HG03097 (cell line): ENCODE measurements around the gene ARL6IP1.

Experiments
- ATAC-seq: cut with Tn5 transposase; IDR thresholded peaks from one replicate; pipeline ENCODE4 v1.9.1; 2021; ENCODE audit not compliant: unreplicated experiment, low FRiP score

The ARL6IP1 gene

GRCh38 chr16:18801145-18801972, at the start of gene ARL6IP1:
Gene ARL6IP1, minus strand, starts transcription at chr16:18801549. Its CDS starts 83 bp downstream, at chr16:18801466.
- ATAC-seq: peak; percentile 95

- ATAC-seq: no peak
Observed at GRCh38 chr16:18846416-18846815, 45.1 kb upstream of the ARL6IP1 start.

DNA sequence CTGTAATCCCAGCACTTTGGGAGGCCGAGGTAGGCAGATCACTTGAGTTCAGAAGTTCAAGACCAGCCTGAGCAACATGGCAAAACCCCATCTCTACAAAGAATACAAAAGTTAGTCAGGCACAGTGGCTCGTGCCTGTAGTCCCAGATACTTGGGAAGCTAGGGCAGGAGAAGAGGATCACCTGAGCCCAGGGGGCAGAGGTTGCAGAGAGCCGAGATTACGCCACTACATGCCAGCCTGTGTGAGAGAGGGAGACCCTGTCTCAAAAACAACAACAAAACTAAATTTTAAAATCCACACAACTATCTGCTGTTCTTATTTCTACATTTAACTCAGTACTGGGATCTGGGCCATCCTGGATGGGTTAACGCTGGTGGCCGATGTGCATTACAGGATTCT, 41.2 kb upstream of the ARL6IP1 start:
- ATAC-seq: no peak

GRCh38 chr16:18841833-18842525, 40.6 kb upstream of the ARL6IP1 start:
- ATAC-seq: no peak

GRCh38 chr16:18839555-18839954, 38.2 kb upstream of the ARL6IP1 start:
- no peak for ATAC-seq

DNA sequence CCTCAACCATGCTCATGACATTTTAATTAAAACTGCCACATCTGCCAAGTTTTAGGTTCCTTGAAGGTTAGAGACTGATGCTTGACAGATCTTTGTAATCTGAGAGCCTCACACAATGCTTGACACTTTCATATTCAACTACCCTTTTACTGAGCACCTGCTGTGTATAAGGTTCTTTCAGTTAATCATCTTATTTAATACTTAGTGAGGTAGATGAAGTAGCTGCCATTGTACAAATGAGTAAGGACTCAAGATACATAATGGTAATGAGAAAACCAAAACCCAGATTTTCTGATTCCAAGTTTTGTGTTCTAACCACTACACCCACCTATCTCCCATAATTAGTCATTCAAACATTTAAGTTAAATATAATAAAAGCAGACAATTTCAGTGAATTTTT, 35.4 kb upstream of the ARL6IP1 start:
- no peak for ATAC-seq

- ATAC-seq: no peak
Observed at GRCh38 chr16:18834864-18835263, 33.5 kb upstream of the ARL6IP1 start.

DNA sequence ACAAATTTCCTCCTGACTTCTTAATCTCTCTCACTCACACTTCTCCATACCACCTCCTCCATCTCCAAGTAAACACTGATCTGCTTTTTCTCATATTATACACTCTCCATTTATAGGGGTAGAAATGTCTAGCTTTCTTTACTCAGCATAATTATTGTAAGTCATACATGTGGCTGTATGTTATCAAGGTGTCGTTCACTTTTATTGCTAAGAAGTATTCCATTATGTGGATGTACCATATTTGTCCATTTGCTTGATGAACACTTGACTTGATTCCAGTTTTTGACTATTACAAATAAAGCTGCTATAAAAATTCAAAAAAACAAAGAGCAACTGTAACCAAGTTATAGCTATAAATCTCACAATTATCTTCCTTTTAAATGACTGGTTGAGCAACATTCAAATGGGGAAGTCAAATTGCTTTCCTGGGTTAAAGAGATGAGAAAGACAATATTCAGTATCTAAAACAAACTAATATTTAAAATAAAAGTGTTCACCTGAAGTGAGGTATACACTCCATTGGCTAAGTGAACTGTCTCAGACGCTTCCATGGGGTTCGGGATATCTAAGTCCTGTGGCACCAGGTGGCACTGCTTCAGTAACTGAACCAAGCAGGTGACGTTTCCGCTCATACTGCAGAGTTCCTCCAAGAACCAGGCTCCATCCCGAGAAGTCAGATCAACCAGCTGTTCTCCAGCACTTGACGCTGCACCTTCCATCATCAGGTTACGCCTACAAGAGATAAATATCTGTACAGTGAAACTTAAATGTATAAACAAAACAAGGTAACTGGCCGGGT, 32.6 kb upstream of the ARL6IP1 start:
- no peak for ATAC-seq

GRCh38 chr16:18832613-18833012, 31.3 kb upstream of the ARL6IP1 start:
- no peak for ATAC-seq

GRCh38 chr16:18832006-18832405, 30.7 kb upstream of the ARL6IP1 start:
- no peak for ATAC-seq

- no peak for ATAC-seq
Observed at GRCh38 chr16:18829251-18829650, 27.9 kb upstream of the ARL6IP1 start.

DNA sequence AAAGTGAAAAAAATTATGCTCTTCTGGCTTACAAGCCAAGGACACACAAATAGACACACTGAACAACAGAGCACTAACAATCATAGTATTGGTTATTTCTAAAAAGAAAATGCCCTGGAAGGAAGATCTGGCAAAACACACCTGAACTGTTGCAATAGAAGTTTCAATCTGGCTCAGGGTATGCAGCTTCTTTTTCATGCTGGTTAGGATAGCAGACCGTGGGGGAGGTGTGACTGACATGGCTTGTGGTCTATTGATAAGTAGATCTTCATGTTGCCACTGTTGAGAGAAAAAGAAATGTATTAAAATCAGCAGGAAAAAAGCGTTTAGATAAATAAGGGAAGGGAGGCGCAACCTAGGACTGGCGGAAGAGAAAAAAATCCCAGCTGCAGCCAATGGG, 26.5 kb upstream of the ARL6IP1 start:
- no peak for ATAC-seq

- no peak for ATAC-seq
Observed at GRCh38 chr16:18816286-18816685, 14.9 kb upstream of the ARL6IP1 start.

DNA sequence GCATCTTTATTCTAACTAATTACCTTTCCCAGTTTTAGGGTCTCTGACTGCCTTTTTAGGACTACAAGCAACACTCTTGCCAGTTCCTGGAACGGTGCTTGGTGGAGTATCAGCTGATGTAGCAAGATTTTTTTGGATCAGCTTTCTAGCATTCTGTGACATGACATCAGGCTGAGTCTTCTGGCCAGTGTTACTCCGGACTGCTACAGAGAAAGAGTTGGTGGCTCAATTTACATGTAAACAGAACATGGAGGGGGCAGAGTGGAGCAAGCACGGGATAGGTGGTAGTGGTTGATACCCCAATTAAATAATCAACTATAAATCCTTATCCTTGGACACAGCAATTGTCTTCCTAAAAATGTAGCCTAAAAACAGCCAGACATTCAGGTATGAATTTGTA, 10.6 kb upstream of the ARL6IP1 start:
- no peak for ATAC-seq

GRCh38 chr16:18809165-18809564, 7.8 kb upstream of the ARL6IP1 start:
- ATAC-seq: no peak

DNA sequence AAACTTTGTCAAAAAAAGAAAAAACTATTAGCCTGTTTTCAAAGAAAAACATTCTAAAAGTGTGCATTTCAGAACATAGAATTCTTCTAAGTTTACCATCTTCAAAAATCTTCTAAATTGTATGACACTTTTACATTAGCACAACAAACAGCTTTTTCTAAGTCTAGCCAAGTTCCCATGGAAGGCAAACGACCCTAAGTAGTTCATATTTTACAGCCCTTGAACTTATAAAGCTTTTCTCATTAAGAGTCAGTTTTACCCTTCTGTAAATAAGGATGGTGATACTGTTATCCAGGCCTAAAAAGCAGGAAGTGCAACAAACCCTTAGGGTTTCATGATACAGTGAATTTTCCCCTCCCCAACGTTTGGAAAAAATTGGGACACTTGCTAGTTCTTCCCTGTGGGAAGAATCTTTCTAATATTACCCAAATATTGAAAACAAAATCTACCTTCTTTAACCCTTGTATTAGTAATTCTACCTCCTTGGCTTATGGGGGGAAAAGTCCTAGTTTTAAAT, 4.0 kb upstream of the ARL6IP1 start:
- ATAC-seq: no peak

DNA sequence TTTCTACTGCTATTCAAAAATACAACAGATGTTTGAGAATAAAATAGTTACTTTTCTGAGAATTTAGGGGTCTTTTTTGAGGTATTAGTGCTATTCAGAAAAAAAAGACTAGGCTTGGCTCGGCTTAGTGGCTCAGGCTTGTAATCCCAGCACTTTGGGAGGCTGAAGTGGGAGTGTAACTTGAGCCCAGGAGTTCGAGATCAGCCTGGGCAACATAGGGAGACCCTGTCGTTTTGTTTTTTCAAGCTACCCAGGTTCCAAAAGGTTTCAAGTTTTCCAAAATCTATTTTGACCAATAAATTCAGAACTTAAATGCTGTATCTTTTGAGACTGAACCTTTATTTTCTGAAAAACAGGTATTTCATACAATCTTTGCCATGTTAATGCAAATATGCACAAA, 3.2 kb upstream of the ARL6IP1 start:
- ATAC-seq: no peak

DNA sequence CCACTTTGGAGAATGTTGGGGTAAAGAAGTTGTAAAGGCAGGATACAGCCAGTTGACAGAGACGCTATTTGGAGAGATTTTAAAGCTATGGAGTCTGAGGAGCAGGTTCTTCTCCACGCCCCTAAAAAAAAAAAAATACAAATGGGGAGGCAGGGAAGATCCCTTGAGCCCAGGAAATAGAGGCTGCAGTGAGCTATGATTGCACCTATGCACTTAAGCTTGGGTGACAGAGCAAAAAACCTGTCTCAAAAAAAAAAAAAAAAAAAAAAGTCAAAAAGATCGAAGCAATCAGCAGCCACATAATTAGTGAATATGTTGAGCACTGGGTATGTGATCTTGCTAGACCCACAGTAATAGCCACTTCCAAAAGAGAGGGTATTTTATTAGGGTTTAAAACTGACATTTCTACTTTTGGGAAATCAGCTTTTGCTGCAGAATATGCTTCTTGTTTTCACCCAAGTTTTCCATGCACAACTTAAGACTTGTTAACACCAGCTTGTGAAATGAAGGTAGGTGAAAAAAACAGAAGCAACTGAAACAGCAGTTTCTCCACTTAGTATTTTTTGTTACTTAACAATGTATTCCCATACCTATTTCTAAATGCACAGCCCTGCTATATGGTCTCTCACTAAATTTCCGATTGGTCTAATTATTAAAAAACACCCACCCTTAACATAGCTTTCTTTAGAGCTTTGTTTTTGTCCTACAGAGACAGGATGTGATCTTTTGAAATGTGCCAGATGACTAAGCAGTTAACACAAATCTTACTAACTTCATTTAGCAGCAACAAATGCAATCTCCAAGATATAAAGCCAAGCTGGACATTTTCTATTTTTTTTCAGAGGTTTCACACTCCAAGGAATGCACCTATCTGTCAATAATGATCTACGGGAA, 2.5 kb upstream of the ARL6IP1 start:
- no peak for ATAC-seq

DNA sequence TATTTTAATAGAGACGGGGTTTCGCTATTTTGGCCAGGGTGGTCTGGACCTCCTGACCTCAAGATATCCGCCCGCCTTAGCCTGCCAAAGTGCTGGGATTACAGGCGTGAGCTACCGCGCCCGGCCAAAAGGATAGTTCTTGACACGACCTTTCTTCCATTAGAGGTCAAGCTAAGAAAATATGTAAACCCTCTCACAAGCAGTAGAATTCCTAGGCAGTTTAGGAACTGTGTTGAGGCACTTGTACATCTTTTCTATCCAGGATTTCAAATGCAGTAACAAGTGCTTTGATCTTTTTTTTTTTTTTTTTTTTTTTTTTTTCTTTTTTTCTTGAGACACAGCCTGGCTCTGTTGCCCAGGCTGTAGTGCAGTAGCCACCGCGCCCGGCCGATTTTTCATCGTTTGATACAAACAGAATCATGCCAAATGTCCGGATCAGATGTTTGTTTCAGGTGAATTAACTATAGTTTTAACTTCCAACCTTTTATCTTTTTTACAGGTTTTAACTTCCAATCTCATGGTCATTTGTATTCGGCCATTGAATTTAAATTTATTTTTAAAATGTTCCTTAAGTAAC, 1.5 kb upstream of the ARL6IP1 start:
- ATAC-seq: no peak

DNA sequence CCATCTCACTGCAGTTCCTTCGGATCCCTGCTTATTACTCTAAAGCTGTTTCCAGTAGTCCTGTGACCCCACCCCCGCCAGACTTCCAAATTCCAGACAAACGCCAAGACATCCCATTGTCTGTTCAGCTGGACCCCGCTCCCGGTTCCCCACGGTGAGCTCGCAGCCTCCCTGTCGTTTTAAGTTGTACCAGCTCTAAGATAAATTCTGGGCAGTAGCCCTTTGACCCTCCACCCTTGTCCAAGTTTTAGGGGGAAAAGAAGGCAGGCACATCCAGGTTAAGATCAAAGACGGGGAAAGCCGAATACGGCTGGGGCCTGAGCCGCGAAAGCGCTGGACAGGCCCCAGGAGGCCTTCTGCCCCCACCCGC, 589 bp downstream of the ARL6IP1 start:
- no peak for ATAC-seq
